IPS DF 6.9 (cell line): ENCODE results near the gene KAZN.
"Not testable (repeated sequence)": the region's sequence is repeated elsewhere in the genome, so short reads cannot be mapped to it uniquely, and the experiment has no call there.

Source experiments
- DNase-seq: peaks from one replicate; pipeline ENCODE4 v3.0.0-alpha.2; 2013; ENCODE audit warnings: low read depth, low spot score
- H3K27ac ChIP-seq: one replicate; pipeline ENCODE4 v1.5.1; 2013; ENCODE audit warnings: low read length, control low read depth
- H3K27me3 ChIP-seq: 2 replicates; pipeline ENCODE4 v1.6.1; 2013; ENCODE audit warnings: mild to moderate bottlenecking, low read length; ENCODE audit not compliant: control insufficient read depth, insufficient read depth
- H3K36me3 ChIP-seq: 2 replicates; pipeline ENCODE4 v1.6.1; 2013; ENCODE audit warnings: low read length; ENCODE audit not compliant: control insufficient read depth, insufficient read depth
- H3K4me1 ChIP-seq: 2 replicates; pipeline ENCODE4 v1.6.1; 2013; ENCODE audit warnings: low read length; ENCODE audit not compliant: control insufficient read depth, insufficient read depth
- H3K4me3 ChIP-seq: 2 replicates; pipeline ENCODE4 v1.5.1; 2013; ENCODE audit warnings: mild to moderate bottlenecking, low read length
- H3K9me3 ChIP-seq: 2 replicates; pipeline ENCODE4 v1.6.1; 2013; ENCODE audit warnings: low read length, inconsistent platforms; ENCODE audit not compliant: control insufficient read depth, insufficient read depth
- WGBS: extraction: QIAGEN DNeasy Blood & Tissue Kit; methylation state at CpG from one replicate; pipeline ENCODE4 v1.1.7; 2013; ENCODE audit warnings: mixed read lengths, missing lambda C conversion rate; ENCODE audit not compliant: insufficient read length, insufficient coverage; 5-methylcytosine and 5-hydroxymethylcytosine counted together

Gene KAZN

DNA sequence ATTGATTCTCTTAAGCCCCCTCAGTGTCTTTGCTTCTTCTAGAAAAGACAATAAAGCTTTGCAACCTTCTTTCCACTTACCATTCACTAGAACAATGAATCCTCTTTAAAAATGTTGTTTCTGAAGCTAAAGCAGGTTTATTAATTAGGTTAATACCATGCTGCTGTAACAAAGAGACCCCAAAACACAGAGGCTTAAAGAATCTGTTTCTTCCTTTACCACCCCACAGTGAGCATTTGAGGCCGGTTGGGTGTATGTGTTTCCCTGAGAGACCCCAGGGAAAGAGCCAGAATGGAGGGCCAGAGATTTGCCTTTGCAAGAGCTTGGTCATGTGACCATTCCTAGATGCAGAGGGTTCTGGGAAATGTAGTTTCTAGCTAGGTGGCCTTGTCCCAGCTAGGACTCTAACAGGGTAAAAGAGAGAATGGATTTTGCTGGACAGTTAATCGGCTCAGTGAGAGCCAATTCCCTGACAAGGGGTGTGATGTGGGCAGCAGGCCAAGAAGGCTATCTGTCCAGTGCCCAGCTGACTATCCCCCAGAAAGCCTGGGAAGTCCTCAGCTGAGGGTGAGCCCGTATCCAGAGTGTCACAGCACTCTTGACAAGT, 363.3 kb downstream of the KAZN start:
- no CpG with 5 or more reads among the region's 3 CpGs for WGBS
- no peaks in the 10 kb centered on the region for H3K36me3 ChIP-seq
- no peak overlapping the region for H3K4me3 ChIP-seq
- no peaks in the 10 kb centered on the region for H3K9me3 ChIP-seq
- no peaks in the 10 kb centered on the region for H3K27me3 ChIP-seq
- H3K4me1 ChIP-seq: 0 out of 2 replicates have a peak, but pooled peaks cover 2% of the 10 kb centered on the region
- H3K27ac ChIP-seq: no peak overlapping the region
- DNase-seq: no peak

DNA sequence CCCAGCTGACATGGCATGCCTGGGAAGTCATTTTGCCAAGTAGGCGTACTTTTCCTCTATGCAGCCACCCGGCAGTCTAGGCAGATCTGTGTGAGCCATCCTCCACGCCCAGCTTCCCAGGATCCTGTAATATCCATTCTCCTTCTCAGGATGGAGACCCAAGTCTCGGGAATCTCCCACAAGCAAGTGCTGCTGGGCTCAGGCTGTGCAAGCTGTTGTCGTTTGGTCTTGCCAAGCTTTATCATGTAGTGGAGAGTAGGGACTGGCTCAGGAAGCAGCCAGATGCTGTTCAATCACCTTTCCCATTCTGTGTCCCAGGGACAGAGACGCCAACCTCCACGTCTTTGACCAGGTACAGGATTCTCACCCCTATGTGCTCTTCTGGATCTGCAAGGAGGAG, 363.9 kb downstream of the KAZN start:
- WGBS: no CpG with 5 or more reads among the region's 7 CpGs
- Histone ChIP-seq H3K36me3 (no peaks in the 10 kb centered on the region), H3K9me3 (no peaks in the 10 kb centered on the region)

GRCh38 chr1:14963791-14964710, 365.6 kb downstream of the KAZN start:
- WGBS: no CpG with 5 or more reads among the region's 10 CpGs
- not testable (repeated sequence) for H3K36me3 ChIP-seq, H3K27ac ChIP-seq, H3K9me3 ChIP-seq, H3K27me3 ChIP-seq, H3K4me1 ChIP-seq, H3K4me3 ChIP-seq, DNase-seq

More for the DNA sequence above, 363.9 kb downstream of the KAZN start:
- Histone ChIP-seq H3K27me3 (no peaks in the 10 kb centered on the region), H3K4me1 (0 out of 2 replicates have a peak, but pooled peaks cover 2% of the 10 kb centered on the region), H3K27ac (no peak overlapping the region), H3K4me3 (no peak overlapping the region)
- DNase-seq: no peak

DNA sequence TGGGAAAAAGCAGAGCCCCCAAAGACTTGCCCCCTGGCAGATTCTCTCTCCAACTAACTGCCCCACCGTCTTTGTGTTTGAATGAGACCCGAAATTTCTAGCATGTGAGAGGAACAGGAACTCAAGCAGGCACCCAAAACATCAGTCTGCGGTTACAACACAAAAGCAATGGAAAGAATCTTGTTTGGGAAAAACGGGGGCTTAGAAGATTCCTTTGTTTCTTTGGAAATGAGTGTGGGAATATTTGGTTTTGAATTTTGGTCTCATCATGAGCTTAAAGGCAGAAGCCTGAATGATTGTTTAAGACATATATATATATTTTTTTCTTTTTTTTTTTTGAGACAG, 366.2 kb downstream of the KAZN start:
- Histone ChIP-seq H3K36me3 (no peaks in the 10 kb centered on the region), H3K4me1 (no peaks in the 10 kb centered on the region), H3K27me3 (no peaks in the 10 kb centered on the region), H3K27ac (no peak overlapping the region), H3K4me3 (no peak overlapping the region), H3K9me3 (no peaks in the 10 kb centered on the region)
- no CpG with 5 or more reads among the region's 4 CpGs for WGBS
- DNase-seq: no peak

DNA sequence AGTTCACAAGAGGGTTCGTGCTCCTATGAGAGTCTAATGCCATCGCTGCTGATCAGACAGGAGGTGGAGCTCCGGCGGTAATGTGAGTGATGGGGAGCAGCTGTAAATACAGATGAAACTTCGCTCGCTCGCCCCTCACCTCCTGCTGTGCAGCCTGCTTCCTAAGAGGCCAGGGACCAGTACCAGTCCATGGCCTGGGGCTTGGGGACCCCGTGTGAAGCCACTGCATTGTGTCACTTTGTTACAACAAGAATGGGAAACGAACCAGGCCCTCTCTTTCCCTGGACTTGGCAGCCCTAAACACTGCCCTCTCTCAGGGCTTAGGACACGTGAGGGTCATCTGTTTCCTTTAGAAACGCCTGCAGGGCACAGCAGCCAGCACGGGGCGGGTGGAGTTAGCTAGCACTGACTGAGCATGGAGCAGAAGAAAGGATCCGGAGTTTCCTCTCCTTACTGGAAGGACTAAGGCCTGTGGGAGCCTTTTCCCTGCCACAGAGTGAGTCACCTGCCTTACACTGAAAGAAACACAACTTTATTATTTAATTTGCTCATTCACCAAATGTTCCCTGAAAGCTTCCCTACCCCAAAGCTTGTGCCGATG, 369.9 kb downstream of the KAZN start:
- DNase-seq: no peak
- no CpG with 5 or more reads among the region's 15 CpGs for WGBS
- Histone ChIP-seq H3K4me3 (no peak overlapping the region), H3K4me1 (no peaks in the 10 kb centered on the region; the same call in 1 of the 2 replicates), H3K27ac (no peak overlapping the region), H3K36me3 (no peaks in the 10 kb centered on the region), H3K9me3 (no peaks in the 10 kb centered on the region), H3K27me3 (no peaks in the 10 kb centered on the region)

DNA sequence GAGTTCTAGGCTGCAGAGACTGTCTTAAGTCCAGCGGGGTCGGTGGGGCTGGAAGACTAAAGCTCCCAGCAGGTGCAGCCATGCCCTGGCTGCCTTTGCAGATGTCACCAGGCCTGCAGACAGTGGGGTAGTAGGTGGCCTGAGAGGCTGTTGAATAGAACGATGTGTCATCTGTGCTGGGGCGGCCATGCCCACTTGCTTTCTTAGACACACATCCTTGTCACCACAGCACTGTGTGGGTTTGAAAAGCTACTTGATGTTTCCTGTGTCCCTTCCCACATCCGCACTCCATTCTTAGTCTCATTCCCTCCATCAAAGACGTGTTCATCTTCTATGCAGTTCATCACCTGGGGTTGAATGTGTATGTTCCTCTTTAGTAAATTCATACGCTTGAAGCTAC, 370.5 kb downstream of the KAZN start:
- H3K4me1 ChIP-seq: no peaks in the 10 kb centered on the region; the same call in 1 of the 2 replicates

DNA sequence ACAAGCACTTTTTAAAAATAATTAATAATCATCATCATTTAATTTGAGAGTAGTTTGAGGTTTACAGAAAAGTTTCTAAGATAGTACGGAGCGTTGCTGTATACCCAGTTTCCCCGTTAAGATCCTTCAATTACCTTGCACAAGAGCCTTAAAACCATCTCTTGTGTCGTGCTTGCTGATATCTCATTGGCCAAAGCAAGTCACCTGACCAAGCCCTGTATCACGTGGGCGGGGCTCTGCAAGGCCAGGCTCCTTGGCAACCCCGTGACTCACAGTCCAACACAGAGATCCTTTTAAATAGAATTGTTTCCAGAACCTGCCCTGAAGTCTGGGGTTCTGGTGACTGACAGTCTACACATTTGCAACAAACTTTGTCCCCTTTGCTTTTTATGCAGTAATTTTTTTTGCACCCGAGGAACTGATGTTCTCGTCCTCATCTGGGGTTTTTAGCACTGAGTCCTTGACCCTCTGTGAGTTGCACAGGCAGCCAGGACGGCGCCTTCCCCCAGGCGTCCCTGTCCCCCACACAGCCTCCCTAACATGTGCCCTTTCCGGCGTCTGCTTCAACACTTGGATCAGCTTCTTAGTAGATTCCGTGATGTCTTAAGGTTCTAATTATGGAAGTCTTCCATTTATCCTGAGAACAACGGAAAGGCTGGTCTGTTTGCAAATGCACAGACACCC, 371.8 kb downstream of the KAZN start:
- no peaks in the 10 kb centered on the region; the same call in 1 of the 2 replicates for H3K4me1 ChIP-seq
- no peaks in the 10 kb centered on the region for H3K27me3 ChIP-seq
- no peak for DNase-seq
- H3K27ac ChIP-seq: no peak overlapping the region
- peaks cover 2% of the 10 kb centered on the region for H3K9me3 ChIP-seq
- WGBS: no CpG with 5 or more reads among the region's 16 CpGs
- H3K4me3 ChIP-seq: no peak overlapping the region
- H3K36me3 ChIP-seq: no peaks in the 10 kb centered on the region

More for the DNA sequence above, 370.5 kb downstream of the KAZN start:
- Histone ChIP-seq H3K9me3 (peaks cover 2% of the 10 kb centered on the region), H3K27me3 (no peaks in the 10 kb centered on the region), H3K4me3 (no peak overlapping the region), H3K27ac (no peak overlapping the region), H3K36me3 (no peaks in the 10 kb centered on the region)
- DNase-seq: no peak
- no CpG with 5 or more reads among the region's 7 CpGs for WGBS

- Histone ChIP-seq H3K9me3 (peaks cover 2% of the 10 kb centered on the region), H3K36me3 (no peaks in the 10 kb centered on the region), H3K27me3 (no peaks in the 10 kb centered on the region), H3K4me3 (no peak overlapping the region), H3K27ac (no peak overlapping the region), H3K4me1 (no peaks in the 10 kb centered on the region; the same call in 1 of the 2 replicates)
- WGBS: no CpG with 5 or more reads among the region's 5 CpGs
- no peak for DNase-seq
Measured at GRCh38 chr1:14970799-14971141, 372.3 kb downstream of the KAZN start.

DNA sequence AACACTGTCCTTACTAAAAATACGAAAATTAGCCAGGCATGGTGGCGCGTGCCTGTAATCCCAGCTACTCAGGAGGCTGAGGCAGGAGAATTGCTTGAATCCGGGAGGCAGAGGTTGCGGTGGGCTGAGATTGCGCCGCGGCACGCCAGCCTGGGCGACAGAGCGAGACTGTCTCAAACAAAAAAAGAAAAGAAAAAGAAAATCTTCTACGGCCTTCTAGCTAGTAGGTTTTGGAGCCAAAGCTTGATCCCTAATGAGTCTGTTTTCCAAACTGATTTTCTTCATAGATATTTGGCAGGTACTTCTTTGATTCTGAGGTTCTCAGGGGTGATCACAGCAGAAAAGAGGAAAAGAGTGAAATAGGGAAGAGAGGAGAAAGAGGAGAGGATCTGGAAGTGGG, 372.7 kb downstream of the KAZN start:
- no peak for DNase-seq
- no peak overlapping the region for H3K4me3 ChIP-seq
- no CpG with 5 or more reads among the region's 12 CpGs for WGBS
- no peak overlapping the region for H3K27ac ChIP-seq
- H3K36me3 ChIP-seq: no peaks in the 10 kb centered on the region
- H3K4me1 ChIP-seq: no peaks in the 10 kb centered on the region; the same call in 1 of the 2 replicates
- H3K9me3 ChIP-seq: peaks cover 2% of the 10 kb centered on the region
- H3K27me3 ChIP-seq: no peaks in the 10 kb centered on the region

DNA sequence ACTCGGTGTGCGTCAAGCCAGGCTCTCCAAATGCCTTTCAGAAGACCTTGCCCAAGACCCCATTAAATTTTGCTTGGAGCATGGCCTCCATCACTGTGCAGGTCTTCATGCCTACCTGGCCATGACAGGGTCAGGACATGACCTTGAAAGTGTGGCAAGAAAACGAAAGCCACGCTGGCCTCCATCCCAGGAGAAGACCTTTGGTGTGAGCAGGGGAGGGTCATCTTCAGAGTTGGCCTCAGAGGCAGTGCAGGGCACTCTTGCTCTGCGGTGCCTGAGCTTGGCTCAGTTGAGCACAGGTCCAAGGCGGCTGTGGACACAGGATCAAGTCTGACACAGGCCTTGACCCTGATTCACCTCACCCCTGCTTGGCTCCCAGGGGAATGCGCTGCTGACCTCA, 373.6 kb downstream of the KAZN start:
- Histone ChIP-seq H3K27ac (no peak overlapping the region), H3K27me3 (no peaks in the 10 kb centered on the region), H3K9me3 (peaks cover 2% of the 10 kb centered on the region), H3K4me3 (no peak overlapping the region), H3K4me1 (no peaks in the 10 kb centered on the region; the same call in 1 of the 2 replicates), H3K36me3 (no peaks in the 10 kb centered on the region)
- no CpG with 5 or more reads among the region's 7 CpGs for WGBS
- DNase-seq: no peak
